Stimulated activated naive CD8-positive, alpha-beta T cell treated with anti-CD3 and anti-CD28 coated beads, Interleukin-15, Interleukin-2, amounts not matched to agents 100 U/mL and 50 U/mL, for 24 hours (primary cell): ENCODE measurements around the gene DLG5.

Experiments used
- ATAC-seq: fragments of 150-1000 bp; cut with Tn5 transposase; one replicate; pipeline ENCODE4 v1.10.0; 2021
- DNase-seq: peaks from one replicate; pipeline ENCODE4 v3.0.0; 2021

The DLG5 gene

GRCh38 chr10:77867124-77867719 is 59.3 kb downstream of the DLG5 start:
- ATAC-seq (no peak), DNase-seq (no peak)

GRCh38 chr10:77866598-77866997 is 60.0 kb downstream of the DLG5 start:
- DNase-seq (no peak), ATAC-seq (no peak)

- DNase-seq (no peak), ATAC-seq (no peak)
Observed at GRCh38 chr10:77865580-77866324, 60.8 kb downstream of the DLG5 start.

- ATAC-seq (no peak), DNase-seq (no peak)
Observed at GRCh38 chr10:77864151-77864851, 62.3 kb downstream of the DLG5 start.

- no peak for ATAC-seq
Observed at GRCh38 chr10:77863446-77863845, 63.1 kb downstream of the DLG5 start.

GRCh38 chr10:77862595-77862994 is 64.0 kb downstream of the DLG5 start:
- ATAC-seq (no peak), DNase-seq (no peak)

More at GRCh38 chr10:77863446-77863845, 63.1 kb downstream of the DLG5 start:
- no peak for DNase-seq

GRCh38 chr10:77861366-77861765 is 65.2 kb downstream of the DLG5 start:
- DNase-seq (no peak), ATAC-seq (no peak)

GRCh38 chr10:77859865-77860282 is 66.7 kb downstream of the DLG5 start:
- ATAC-seq = no peak
- DNase-seq = no peak

GRCh38 chr10:77859200-77859864 is 67.2 kb downstream of the DLG5 start:
- DNase-seq (no peak), ATAC-seq (no peak)

- ATAC-seq (no peak), DNase-seq (no peak)
Observed at GRCh38 chr10:77857272-77857671, 69.3 kb downstream of the DLG5 start.

GRCh38 chr10:77856566-77856965 is 70.0 kb downstream of the DLG5 start:
- DNase-seq (no peak), ATAC-seq (no peak)

GRCh38 chr10:77855404-77856155 is 71.0 kb downstream of the DLG5 start:
- no peak for ATAC-seq

GRCh38 chr10:77854115-77854514 is 72.4 kb downstream of the DLG5 start:
- DNase-seq = no peak
- no peak for ATAC-seq

More at GRCh38 chr10:77855404-77856155, 71.0 kb downstream of the DLG5 start:
- DNase-seq = no peak

- DNase-seq = no peak
- ATAC-seq = no peak
Observed at GRCh38 chr10:77853256-77853655, 73.3 kb downstream of the DLG5 start.

- ATAC-seq = no peak
Observed at GRCh38 chr10:77850620-77851231, 75.8 kb downstream of the DLG5 start.

GRCh38 chr10:77849039-77849664 is 77.4 kb downstream of the DLG5 start:
- DNase-seq (no peak), ATAC-seq (no peak)

More at GRCh38 chr10:77850620-77851231, 75.8 kb downstream of the DLG5 start:
- no peak for DNase-seq

- peak; percentile 72 for DNase-seq
- peak; percentile 33 for ATAC-seq
Observed at GRCh38 chr10:77846718-77847311, 79.7 kb downstream of the DLG5 start.

GRCh38 chr10:77845451-77845850 is 81.1 kb downstream of the DLG5 start:
- no peak for DNase-seq
- ATAC-seq = no peak

- DNase-seq (no peak), ATAC-seq (no peak)
Observed at GRCh38 chr10:77844713-77845445, 81.7 kb downstream of the DLG5 start.

- DNase-seq (no peak), ATAC-seq (no peak)
Observed at GRCh38 chr10:77844177-77844576, 82.4 kb downstream of the DLG5 start.
